Measurements from ENCODE around the gene INSC.

Gene INSC

DNA sequence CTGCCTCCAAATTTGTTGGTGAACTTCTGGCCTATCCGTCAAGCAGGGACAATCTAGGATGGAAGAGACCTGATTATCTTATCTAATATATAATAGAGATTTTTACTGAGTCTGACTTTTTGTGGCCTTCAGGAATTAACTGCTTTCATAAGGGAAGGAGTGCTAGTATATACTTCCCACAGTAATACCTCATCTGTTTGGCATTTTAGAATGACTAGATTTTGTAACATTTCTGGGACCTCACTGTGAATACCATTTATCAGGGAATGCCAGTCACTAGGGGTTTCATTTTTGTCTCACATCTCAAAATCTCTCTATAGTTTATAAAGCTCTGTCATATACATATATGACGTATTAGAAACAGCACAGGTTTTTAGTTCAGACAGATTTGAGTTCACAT is 114.3 kb downstream of the INSC start:
- TF ChIP-seq, protein P1, sequence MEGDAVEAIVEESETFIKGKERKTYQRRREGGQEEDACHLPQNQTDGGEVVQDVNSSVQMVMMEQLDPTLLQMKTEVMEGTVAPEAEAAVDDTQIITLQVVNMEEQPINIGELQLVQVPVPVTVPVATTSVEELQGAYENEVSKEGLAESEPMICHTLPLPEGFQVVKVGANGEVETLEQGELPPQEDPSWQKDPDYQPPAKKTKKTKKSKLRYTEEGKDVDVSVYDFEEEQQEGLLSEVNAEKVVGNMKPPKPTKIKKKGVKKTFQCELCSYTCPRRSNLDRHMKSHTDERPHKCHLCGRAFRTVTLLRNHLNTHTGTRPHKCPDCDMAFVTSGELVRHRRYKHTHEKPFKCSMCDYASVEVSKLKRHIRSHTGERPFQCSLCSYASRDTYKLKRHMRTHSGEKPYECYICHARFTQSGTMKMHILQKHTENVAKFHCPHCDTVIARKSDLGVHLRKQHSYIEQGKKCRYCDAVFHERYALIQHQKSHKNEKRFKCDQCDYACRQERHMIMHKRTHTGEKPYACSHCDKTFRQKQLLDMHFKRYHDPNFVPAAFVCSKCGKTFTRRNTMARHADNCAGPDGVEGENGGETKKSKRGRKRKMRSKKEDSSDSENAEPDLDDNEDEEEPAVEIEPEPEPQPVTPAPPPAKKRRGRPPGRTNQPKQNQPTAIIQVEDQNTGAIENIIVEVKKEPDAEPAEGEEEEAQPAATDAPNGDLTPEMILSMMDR (conservative IDR thresholded peaks at IDR 0.05; ENCODE audit: low read depth) = no peak
- H3K27ac ChIP-seq = no peak overlapping the region
- DNase-seq (ENCODE audit: low spot score) = no peak
- ChIA-PET CTCF (no interaction called here), POLR2A (ENCODE audit: low non-redundant PET) (no interaction called here)

DNA sequence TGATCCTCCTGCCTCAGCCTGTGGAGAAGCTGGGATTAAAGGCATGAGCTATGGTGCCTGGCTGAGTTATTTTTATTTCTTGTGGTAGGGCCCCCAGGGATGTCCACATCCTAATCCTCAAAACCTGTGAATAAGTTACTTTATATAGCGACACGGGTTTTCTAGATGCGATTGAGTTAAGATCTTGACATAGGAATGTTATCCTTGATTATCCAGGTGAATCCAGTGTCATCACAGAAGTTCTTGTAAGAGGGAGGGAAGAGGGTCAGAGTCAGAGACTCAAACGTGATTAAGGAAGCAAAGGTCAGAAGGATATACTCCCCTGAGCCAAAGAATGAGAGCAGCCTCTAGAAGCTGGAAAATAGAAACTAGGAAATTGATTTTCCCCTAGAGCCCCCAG is 117.8 kb downstream of the INSC start:
- POLR2A ChIA-PET (ENCODE audit: low non-redundant PET) = no interaction called here
- TF ChIP-seq, protein P1 (conservative IDR thresholded peaks at IDR 0.05; ENCODE audit: low read depth) = no peak
- DNase-seq (ENCODE audit: low spot score) = no peak
- H3K27ac ChIP-seq = no peak overlapping the region
- CTCF ChIA-PET = no interaction called here

DNA sequence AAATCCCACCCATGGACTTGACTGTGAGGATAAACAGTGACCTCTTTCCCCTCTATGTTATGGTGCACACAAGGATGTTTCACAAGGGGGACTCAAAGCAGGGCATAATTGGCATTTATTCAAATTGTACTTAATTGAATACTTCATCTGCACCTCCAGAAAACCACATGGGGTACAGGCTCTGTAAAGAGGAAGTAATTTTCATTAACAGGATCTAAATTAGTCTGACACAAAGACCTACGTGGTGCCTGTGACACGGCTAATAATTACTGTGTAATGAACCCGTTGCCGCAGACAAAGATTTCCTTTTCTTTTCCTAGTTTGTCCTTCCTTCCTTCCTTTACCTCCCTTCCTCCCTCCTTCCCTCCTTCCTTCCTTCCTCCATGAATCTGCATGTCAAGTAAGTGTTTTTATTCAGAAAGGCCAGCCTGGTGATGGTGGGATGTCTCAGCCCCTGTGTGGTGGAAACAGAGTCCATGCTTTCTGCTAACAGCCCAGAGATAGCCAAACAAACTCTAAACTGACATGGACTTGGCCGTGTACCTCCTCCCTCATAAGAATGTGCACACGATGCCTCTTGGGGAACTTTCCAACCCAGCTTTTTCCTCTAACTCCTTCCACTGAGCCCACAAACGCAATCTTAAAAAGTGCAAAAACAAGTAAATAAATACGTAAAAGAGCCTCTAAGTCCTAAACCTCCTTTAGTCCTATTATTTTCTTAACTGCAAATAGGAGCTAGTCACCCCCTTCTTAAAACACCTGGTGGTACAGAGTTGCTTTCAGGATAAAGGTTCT is 118.8 kb downstream of the INSC start:
- no peak overlapping the region for H3K27ac ChIP-seq
- no peak for DNase-seq (ENCODE audit: low spot score)
- POLR2A ChIA-PET (ENCODE audit: low non-redundant PET) = no interaction called here
- TF ChIP-seq, protein P1 (conservative IDR thresholded peaks at IDR 0.05; ENCODE audit: low read depth) = no peak
- CTCF ChIA-PET = no interaction called here

DNA sequence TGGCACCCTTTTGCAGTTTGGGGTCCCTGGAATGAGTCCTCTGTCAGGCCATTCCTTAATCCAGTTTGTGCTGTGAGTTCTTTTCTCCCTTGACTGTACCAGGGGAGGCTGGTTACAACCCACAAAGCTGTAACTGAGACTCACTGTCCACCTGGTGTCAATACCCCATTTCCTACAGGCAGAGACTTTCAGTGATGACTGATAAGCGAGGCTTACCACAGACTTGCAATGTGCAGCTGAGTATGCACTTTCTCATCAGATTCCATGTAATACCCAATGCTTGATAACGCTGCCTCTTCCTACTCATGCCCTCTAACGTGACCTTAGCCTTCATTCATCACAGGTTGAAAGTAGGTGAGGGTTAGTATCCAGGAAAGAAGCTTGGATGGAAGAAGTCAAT is 120.1 kb downstream of the INSC start:
- DNase-seq (ENCODE audit: low spot score) = no peak
- ChIA-PET CTCF (no interaction called here), POLR2A (ENCODE audit: low non-redundant PET) (no interaction called here)

DNA sequence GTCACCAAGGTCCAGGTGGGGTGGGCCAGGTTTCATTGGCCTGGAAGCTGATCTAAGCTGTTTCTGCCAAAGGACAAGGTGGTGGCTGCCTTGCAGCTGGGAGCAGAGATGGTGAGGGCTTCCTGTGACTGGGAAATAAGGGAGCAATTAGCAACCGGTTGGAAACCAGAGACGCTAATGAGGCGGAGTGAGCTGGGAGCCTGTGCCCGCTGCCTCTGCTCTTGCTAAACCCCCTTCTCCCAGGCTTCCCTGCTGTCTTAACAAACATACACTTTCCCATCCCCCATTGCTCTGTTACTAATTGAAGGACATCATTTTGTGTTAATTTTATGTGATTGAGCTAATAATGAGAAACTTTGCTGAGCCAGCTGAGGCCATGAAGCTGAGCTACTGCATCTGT is 121.8 kb downstream of the INSC start:
- ChIA-PET CTCF (no interaction called here), POLR2A (ENCODE audit: low non-redundant PET) (no interaction called here)
- H3K27ac ChIP-seq = no peak overlapping the region
- TF ChIP-seq, protein P1 (conservative IDR thresholded peaks at IDR 0.05; ENCODE audit: low read depth) = no peak
- DNase-seq (ENCODE audit: low spot score) = no peak

More for the DNA sequence above, 120.1 kb downstream of the INSC start:
- H3K27ac ChIP-seq = no peak overlapping the region
- TF ChIP-seq, protein P1 (conservative IDR thresholded peaks at IDR 0.05; ENCODE audit: low read depth) = no peak

DNA sequence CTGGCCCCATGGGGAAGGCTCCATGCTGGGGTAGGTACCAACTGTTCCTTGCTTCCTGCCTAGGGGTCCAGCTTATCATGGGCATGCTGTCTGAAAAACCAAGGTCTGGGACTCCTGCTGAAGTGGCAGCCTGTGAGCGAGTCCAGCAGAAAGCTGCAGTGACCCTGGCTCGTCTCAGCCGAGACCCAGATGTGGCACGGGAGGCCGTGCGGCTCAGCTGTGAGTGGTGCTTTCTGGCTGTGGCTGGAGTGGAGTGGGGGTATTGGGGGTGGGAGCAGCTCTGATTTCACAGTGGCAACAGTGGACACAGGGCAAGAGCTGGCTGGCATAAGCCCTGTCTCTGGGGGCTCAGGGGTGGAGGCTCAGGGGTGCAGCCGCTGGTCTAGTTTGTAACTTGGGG is 124.1 kb downstream of the INSC start:
- ChIA-PET CTCF (interaction anchor here (0.7 kb wide), 1 partner anchor 183 kb away, joined by 3 read pairs; no protein-coding TSS in a partner anchor), POLR2A (ENCODE audit: low non-redundant PET) (no interaction called here)
- H3K27ac ChIP-seq = no peak overlapping the region
- TF ChIP-seq, protein P1 (conservative IDR thresholded peaks at IDR 0.05; ENCODE audit: low read depth) = no peak
- DNase-seq (ENCODE audit: low spot score) = no peak

All from RWPE1 (cell line).